Lung (tissue), 12 donors: ENCODE results near the gene ZDBF2. TPM values are rescaled to one million over a fixed set of nuclear protein-coding genes. Genes with fewer than 3 reads are reported as not detected.
"Not testable (repeated sequence)": the region's sequence is repeated elsewhere in the genome, so short reads cannot be mapped to it uniquely, and the experiment has no call there.

Source experiments
- ATAC-seq: fragments of 200-7000 bp; cut with Tn5 transposase; one replicate; pipeline ENCODE4 v1.9.1; 2020; ENCODE audit warnings: moderate number of reproducible peaks; ENCODE audit not compliant: insufficient read depth, low FRiP score
- DNase-seq, 3 donors: peaks; one replicate each; pipeline ENCODE4 v3.0.0-alpha.2; 2013 to 2017
- H3K27ac ChIP-seq, 2 donors: one replicate each; pipeline ENCODE4 v1.5.1; 2013; ENCODE audit warnings: mild to moderate bottlenecking in 2 of 2, moderate library complexity in 2 of 2, control low read depth in 1 of 2, inconsistent platforms in 1 of 2, low read depth in 1 of 2, low read length in 1 of 2
- H3K27me3 ChIP-seq, 3 donors: one replicate each; pipeline ENCODE4 v1.5.1; 2013; ENCODE audit warnings: low read length in 2 of 3; ENCODE audit not compliant: control insufficient read depth in 3 of 3, insufficient read depth in 3 of 3
- H3K36me3 ChIP-seq, 4 donors: one replicate each; pipeline ENCODE4 v1.5.1; 2013; ENCODE audit warnings: low read length in 4 of 4, mild to moderate bottlenecking in 1 of 4, moderate library complexity in 1 of 4; ENCODE audit not compliant: control insufficient read depth in 4 of 4, insufficient read depth in 4 of 4
- H3K4me1 ChIP-seq, 5 donors: one replicate each; pipeline ENCODE4 v1.5.1; 2013; ENCODE audit warnings: low read length in 5 of 5, mild to moderate bottlenecking in 2 of 5, moderate library complexity in 1 of 5; ENCODE audit not compliant: control insufficient read depth in 5 of 5, insufficient read depth in 5 of 5
- H3K4me3 ChIP-seq: one replicate; pipeline ENCODE4 v1.5.1; 2013; ENCODE audit warnings: mild to moderate bottlenecking, control low read depth, moderate library complexity
- H3K9ac ChIP-seq, 2 donors: one replicate each; pipeline ENCODE4 v1.5.1; 2013; ENCODE audit warnings: low read length in 2 of 2, control low read depth in 1 of 2; ENCODE audit not compliant: insufficient read depth in 1 of 2
- H3K9me3 ChIP-seq, 4 donors: one replicate each; pipeline ENCODE4 v1.5.1; 2013; ENCODE audit warnings: low read length in 3 of 4, mild to moderate bottlenecking in 1 of 4, moderate library complexity in 1 of 4; ENCODE audit not compliant: control insufficient read depth in 4 of 4, insufficient read depth in 3 of 4
- WGBS, 2 donors: extraction: QIAGEN DNeasy Blood & Tissue Kit; methylation state at CpG; one replicate each; pipeline ENCODE4 v1.1.7; 2013; 5-methylcytosine and 5-hydroxymethylcytosine counted together
- polyA plus RNA-seq, 2 donors: library from polyadenylated mRNA; stranded (reverse); fragments of 200-250 nt; gene quantifications; one replicate each; pipeline ENCODE4 v1.2.1, GENCODE V29; 2013
- total RNA-seq, 2 donors: library from RNA; depleted of rRNA in 1 of 2; stranded (reverse); fragments of >200 nt in 1 of 2; gene quantifications; one replicate each; pipeline ENCODE4 v1.2.1, GENCODE V29; 2014 to 2021
- TF ChIP-seq, protein P1 (sequence below): IDR thresholded peaks from 2 replicates; pipeline ENCODE4 v1.5.1; 2012; ENCODE audit warnings: mild to moderate bottlenecking; ENCODE audit errors: control extremely low read depth, extremely low read depth
- donor health status: control.
- donor health status: control.
- donor health status: Bipolar disorder and iron deficiency.
- donor health status: healthy.
- donor health status: DM: yes; HTN: yes; CAD: no.

Gene ZDBF2
- total and polyA plus RNA-seq, 4 donors = 1.0 to 13.7 (median 3.7) TPM

DNA sequence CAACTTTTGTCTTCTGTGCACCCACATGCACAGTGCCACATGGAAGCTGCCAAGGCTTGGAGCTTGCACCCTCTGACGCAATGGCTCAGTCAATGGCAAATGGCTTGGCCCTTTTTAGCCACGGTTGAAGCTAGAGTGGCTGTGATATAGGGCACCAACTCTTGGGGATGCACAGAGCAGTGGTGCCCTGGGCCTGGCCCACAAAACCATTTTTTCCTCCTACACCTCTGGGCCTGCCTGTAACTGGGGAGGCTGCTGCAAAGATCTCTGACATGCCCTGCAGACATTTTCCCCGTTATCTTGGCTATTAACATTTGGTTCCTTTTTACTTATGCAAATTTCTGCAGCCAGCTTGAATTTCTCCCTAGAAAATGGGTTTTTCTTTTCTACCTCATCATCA is 74.9 kb downstream of the ZDBF2 start:
- H3K9me3 ChIP-seq = peaks cover 0 to 10% (median under 1%) of the 10 kb centered on the region in 4 donors
- 85 to 87% methylated on average over 3 of the region's 3 CpGs for WGBS, 2 donors
- DNase-seq = no peak
- ATAC-seq = no peak
- H3K9ac ChIP-seq = no peak overlapping the region
- no peaks in the 10 kb centered on the region for H3K36me3 ChIP-seq
- TF ChIP-seq, protein P1, sequence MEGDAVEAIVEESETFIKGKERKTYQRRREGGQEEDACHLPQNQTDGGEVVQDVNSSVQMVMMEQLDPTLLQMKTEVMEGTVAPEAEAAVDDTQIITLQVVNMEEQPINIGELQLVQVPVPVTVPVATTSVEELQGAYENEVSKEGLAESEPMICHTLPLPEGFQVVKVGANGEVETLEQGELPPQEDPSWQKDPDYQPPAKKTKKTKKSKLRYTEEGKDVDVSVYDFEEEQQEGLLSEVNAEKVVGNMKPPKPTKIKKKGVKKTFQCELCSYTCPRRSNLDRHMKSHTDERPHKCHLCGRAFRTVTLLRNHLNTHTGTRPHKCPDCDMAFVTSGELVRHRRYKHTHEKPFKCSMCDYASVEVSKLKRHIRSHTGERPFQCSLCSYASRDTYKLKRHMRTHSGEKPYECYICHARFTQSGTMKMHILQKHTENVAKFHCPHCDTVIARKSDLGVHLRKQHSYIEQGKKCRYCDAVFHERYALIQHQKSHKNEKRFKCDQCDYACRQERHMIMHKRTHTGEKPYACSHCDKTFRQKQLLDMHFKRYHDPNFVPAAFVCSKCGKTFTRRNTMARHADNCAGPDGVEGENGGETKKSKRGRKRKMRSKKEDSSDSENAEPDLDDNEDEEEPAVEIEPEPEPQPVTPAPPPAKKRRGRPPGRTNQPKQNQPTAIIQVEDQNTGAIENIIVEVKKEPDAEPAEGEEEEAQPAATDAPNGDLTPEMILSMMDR = no peak
- no peaks in the 10 kb centered on the region for H3K4me1 ChIP-seq
- no peaks in the 10 kb centered on the region for H3K27me3 ChIP-seq
- no peak overlapping the region for H3K27ac ChIP-seq
- H3K4me3 ChIP-seq = no peak overlapping the region

DNA sequence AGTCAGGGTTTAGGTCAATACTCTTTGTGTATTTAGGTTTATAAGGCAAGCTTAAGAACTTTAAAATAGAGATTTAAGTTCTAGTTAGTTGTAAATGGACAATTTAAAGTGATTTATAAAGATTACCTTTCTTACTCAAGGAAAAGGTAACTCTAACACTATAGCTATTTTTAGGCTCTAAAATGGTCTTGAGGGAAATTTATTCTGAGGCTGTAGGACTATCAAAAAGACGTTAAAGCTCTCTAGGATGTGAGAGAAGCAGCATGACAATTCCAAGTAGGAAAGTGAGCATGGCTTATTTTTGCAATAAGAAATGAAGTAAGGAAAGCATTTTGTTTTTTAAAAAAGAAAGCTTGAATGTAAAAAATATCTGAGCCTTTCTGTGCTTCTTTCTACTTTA is 78.1 kb downstream of the ZDBF2 start:
- 53 to 72% methylated on average over 1 of the region's 1 CpG for WGBS, 2 donors
- H3K4me3 ChIP-seq = no peak overlapping the region
- TF ChIP-seq, protein P1 = no peak
- H3K27me3 ChIP-seq = no peaks in the 10 kb centered on the region
- ATAC-seq = no peak
- no peak overlapping the region for H3K9ac ChIP-seq
- no peak overlapping the region for H3K27ac ChIP-seq
- H3K9me3 ChIP-seq = peaks cover 0 to 7% (median 0%) of the 10 kb centered on the region in 4 donors
- H3K4me1 ChIP-seq = no peaks in the 10 kb centered on the region
- no peaks in the 10 kb centered on the region for H3K36me3 ChIP-seq
- DNase-seq = no peak

DNA sequence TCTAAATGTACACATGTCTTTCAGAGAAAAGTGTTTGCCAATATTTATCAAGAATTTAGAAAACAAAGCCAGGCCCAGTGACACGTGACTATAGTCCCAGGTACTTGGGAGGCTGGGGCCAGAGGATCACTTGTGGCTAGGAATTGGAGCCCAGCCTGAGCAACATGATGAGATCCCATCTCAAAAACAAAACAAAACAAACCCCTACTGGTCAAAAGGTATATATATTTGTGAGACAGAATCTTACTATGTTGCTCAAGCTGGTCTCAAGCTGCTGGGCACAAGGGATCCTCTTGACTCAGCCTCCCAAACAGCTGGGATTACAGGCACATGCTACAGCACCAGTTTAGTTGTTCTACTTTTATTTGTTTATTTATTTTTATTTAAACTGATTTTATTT is 79.2 kb downstream of the ZDBF2 start:
- Histone ChIP-seq H3K4me1 (no peaks in the 10 kb centered on the region), H3K27ac (no peak overlapping the region), H3K4me3 (no peak overlapping the region), H3K36me3 (no peaks in the 10 kb centered on the region), H3K9me3 (peaks cover 0 to 7% (median under 1%) of the 10 kb centered on the region in 4 donors), H3K9ac (no peak overlapping the region), H3K27me3 (no peaks in the 10 kb centered on the region)
- TF ChIP-seq, protein P1 = no peak
- ATAC-seq = no peak
- DNase-seq = no peak
- WGBS, 2 donors = 75 to 86% methylated on average over 1 of the region's 1 CpG

DNA sequence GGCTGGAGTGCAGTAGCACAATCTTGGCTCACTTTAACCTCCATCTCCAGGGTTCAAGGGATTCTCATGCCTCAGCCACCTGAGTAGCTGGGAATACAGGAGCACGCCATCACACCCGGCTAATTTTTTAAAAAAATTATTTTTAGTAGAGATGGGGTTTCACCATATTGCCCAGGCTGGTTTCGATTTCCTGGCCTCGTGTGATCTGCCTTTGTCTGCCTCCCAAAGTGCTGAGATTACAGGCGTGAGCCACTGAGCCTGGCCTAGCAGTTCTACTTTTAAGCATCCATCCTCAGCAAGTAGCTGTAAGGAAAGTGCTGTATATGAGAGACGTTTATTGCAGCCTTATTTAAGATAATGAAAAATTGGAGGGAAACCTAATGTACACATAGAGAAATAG is 79.7 kb downstream of the ZDBF2 start:
- DNase-seq (no peak), ATAC-seq (no peak)
- 81 to 93% methylated on average over 6 of the region's 6 CpGs for WGBS, 2 donors
- no peaks in the 10 kb centered on the region for H3K27me3 ChIP-seq
- H3K9ac ChIP-seq = no peak overlapping the region
- H3K36me3 ChIP-seq = no peaks in the 10 kb centered on the region
- no peaks in the 10 kb centered on the region for H3K4me1 ChIP-seq
- peaks cover 0 to 3% (median 2%) of the 10 kb centered on the region in 4 donors for H3K9me3 ChIP-seq
- TF ChIP-seq, protein P1 = no peak
- no peak overlapping the region for H3K4me3 ChIP-seq
- H3K27ac ChIP-seq = no peak overlapping the region

DNA sequence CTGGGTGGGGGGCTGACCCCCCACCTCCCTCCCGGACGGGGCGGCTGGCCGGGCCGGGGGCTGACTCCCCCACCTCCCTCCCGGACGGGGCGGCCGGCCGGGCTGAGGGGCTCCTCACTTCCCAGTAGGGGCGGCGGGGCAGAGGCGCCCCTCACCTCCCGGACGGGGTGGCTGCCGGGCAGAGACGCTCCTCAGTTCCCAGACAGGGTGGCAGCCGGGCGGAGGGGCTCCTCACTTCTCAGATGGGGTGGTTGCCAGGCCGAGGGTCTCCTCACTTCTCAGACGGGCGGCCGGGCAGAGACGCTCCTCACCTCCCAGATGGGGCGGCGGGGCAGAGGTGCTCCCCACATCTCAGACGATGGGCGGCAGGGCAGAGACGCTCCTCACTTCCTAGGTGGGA is 82.4 kb downstream of the ZDBF2 start:
- ATAC-seq, H3K27me3 ChIP-seq, H3K36me3 ChIP-seq, H3K9me3 ChIP-seq, H3K4me1 ChIP-seq, DNase-seq, H3K27ac ChIP-seq, H3K4me3 ChIP-seq, H3K9ac ChIP-seq: not testable (repeated sequence)
- 92 to 97% methylated on average over 23 to 29 of the region's 29 CpGs for WGBS, 2 donors

DNA sequence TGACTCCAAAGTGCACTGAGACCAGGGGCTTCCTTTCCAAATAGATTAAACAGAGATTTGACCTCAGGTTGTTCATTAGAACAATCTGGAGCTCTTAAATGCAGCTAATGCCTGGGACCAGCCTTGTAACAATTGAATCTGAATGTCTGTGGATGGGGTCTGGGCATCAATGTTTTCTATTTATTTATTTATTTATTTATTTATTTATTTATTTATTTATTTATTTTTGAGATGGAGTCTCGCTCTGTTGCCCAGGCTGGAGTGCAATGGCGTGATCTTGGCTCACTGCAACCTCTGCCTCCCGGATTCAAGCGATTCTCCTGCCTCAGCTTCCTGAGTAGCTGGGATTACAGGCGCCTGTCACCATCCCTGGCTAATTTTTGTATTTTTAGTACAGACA is 86.4 kb downstream of the ZDBF2 start:
- not testable (repeated sequence) for H3K27me3 ChIP-seq, H3K36me3 ChIP-seq, H3K27ac ChIP-seq, H3K9me3 ChIP-seq, H3K4me3 ChIP-seq, ATAC-seq, H3K9ac ChIP-seq, H3K4me1 ChIP-seq, DNase-seq
- WGBS, 2 donors = 97% methylated on average over 5 of the region's 5 CpGs
